H9 (cell line): Measurements from ENCODE around the gene PPP1R12B. TPM values are rescaled to one million over a fixed set of nuclear protein-coding genes. Genes with fewer than 3 reads are reported as not detected.

Source experiments
- DNase-seq: peaks from one replicate; pipeline ENCODE4 v3.0.0-alpha.2; 2017
- H2AFZ ChIP-seq: one replicate; pipeline ENCODE4 v1.6.1; 2013; ENCODE audit warnings: mild to moderate bottlenecking, low read length, control low read depth, moderate library complexity
- H2AK5ac ChIP-seq: 2 replicates; pipeline ENCODE4 v1.6.1; 2013; ENCODE audit warnings: low read length, control low read depth, mixed read lengths; ENCODE audit not compliant: insufficient read length
- H2BK120ac ChIP-seq: one replicate; pipeline ENCODE4 v1.6.1; 2013; ENCODE audit warnings: low read depth, mild to moderate bottlenecking, low read length, control low read depth, inconsistent platforms; ENCODE audit not compliant: poor library complexity, severe bottlenecking
- H2BK12ac ChIP-seq: 2 replicates; pipeline ENCODE4 v1.6.1; 2013; ENCODE audit warnings: low read length, control low read depth, mixed read lengths, low read depth; ENCODE audit not compliant: insufficient read length
- H2BK15ac ChIP-seq: 2 replicates; pipeline ENCODE4 v1.6.1; 2013; ENCODE audit warnings: low read depth, low read length, control low read depth
- H2BK20ac ChIP-seq: one replicate; pipeline ENCODE4 v1.6.1; 2013; ENCODE audit warnings: low read depth, mild to moderate bottlenecking, low read length, control low read depth, inconsistent platforms; ENCODE audit not compliant: poor library complexity, severe bottlenecking
- H2BK5ac ChIP-seq: 2 replicates; pipeline ENCODE4 v1.6.1; 2013; ENCODE audit warnings: low read length, control low read depth, mixed read lengths; ENCODE audit not compliant: insufficient read length
- H3K14ac ChIP-seq: 2 replicates; pipeline ENCODE4 v1.6.1; 2013; ENCODE audit warnings: low read length, control low read depth; ENCODE audit not compliant: insufficient read depth
- H3K18ac ChIP-seq: 2 replicates; pipeline ENCODE4 v1.6.1; 2013; ENCODE audit warnings: low read depth, mild to moderate bottlenecking, mixed read lengths, low read length, control low read depth; ENCODE audit not compliant: insufficient read length
- H3K23ac ChIP-seq: 2 replicates; pipeline ENCODE4 v1.6.1; 2013; ENCODE audit warnings: low read length, control low read depth, mixed read lengths, low read depth; ENCODE audit not compliant: insufficient read length
- H3K23me2 ChIP-seq: 2 replicates; pipeline ENCODE4 v1.6.1; 2013; ENCODE audit warnings: low read depth, mild to moderate bottlenecking, mixed read lengths, low read length, control low read depth; ENCODE audit not compliant: insufficient read length, poor library complexity, severe bottlenecking
- H3K27ac ChIP-seq: 2 replicates; pipeline ENCODE4 v1.5.1; 2013; ENCODE audit warnings: low read length, control low read depth, mixed read lengths, low read depth; ENCODE audit not compliant: insufficient read length
- H3K27me3 ChIP-seq: 2 replicates; pipeline ENCODE4 v1.6.1; 2013; ENCODE audit warnings: low read length, control low read depth, inconsistent platforms; ENCODE audit not compliant: insufficient read depth
- H3K4ac ChIP-seq: 2 replicates; pipeline ENCODE4 v1.6.1; 2013; ENCODE audit warnings: low read depth, mild to moderate bottlenecking, control low read depth, inconsistent platforms, low read length, moderate library complexity
- H3K4me1 ChIP-seq: 2 replicates; pipeline ENCODE4 v1.6.1; 2013; ENCODE audit warnings: low read length, control low read depth, inconsistent platforms; ENCODE audit not compliant: insufficient read depth
- H3K4me2 ChIP-seq: 2 replicates; pipeline ENCODE4 v1.6.1; 2013; ENCODE audit warnings: low read length, control low read depth, mixed read lengths; ENCODE audit not compliant: insufficient read length, insufficient read depth
- H3K56ac ChIP-seq: 2 replicates; pipeline ENCODE4 v1.6.1; 2013; ENCODE audit warnings: low read depth, mild to moderate bottlenecking, mixed read lengths, low read length, control low read depth; ENCODE audit not compliant: insufficient read length
- H3K79me1 ChIP-seq: 2 replicates; pipeline ENCODE4 v1.6.1; 2013; ENCODE audit warnings: low read depth, mild to moderate bottlenecking, moderate library complexity, low read length, control low read depth, inconsistent platforms; ENCODE audit not compliant: insufficient read depth, poor library complexity, severe bottlenecking
- H3K79me2 ChIP-seq: 2 replicates; pipeline ENCODE4 v1.6.1; 2013; ENCODE audit warnings: low read length, control low read depth, inconsistent platforms; ENCODE audit not compliant: insufficient read depth
- H3K9ac ChIP-seq: 2 replicates; pipeline ENCODE4 v1.6.1; 2013; ENCODE audit warnings: low read length, control low read depth, mixed read lengths; ENCODE audit not compliant: insufficient read length; ENCODE audit errors: extremely low read depth
- H3K9me3 ChIP-seq: one replicate; pipeline ENCODE4 v1.6.1; 2013; ENCODE audit warnings: low read depth, low read length, inconsistent platforms; ENCODE audit not compliant: control insufficient read depth
- H3T11ph ChIP-seq: one replicate; pipeline ENCODE4 v1.6.1; 2013; ENCODE audit warnings: mild to moderate bottlenecking, low read length, control low read depth, inconsistent platforms
- H4K20me1 ChIP-seq: one replicate; pipeline ENCODE4 v1.6.1; 2013; ENCODE audit not compliant: control insufficient read depth, insufficient read length, insufficient read depth
- H4K5ac ChIP-seq: 2 replicates; pipeline ENCODE4 v1.6.1; 2013; ENCODE audit warnings: low read depth, mild to moderate bottlenecking, mixed read lengths, low read length, control low read depth; ENCODE audit not compliant: insufficient read length
- H4K8ac ChIP-seq: replicated peaks from 2 replicates; pipeline ENCODE4 v1.6.1; 2013; ENCODE audit warnings: low read length, control low read depth, mixed read lengths, low read depth; ENCODE audit not compliant: insufficient read length
- H4K91ac ChIP-seq: 2 replicates; pipeline ENCODE4 v1.6.1; 2013; ENCODE audit warnings: low read depth, mild to moderate bottlenecking, moderate library complexity, mixed read lengths, low read length, control low read depth; ENCODE audit not compliant: insufficient read length
- H3K27ac Mint-ChIP-seq, 3 experiments: 2 replicates in 2 of 3; 3 replicates in 1 of 3; pipeline ENCODE4 v1.8.0; 2020 to 2021; ENCODE audit warnings: mixed read lengths in 3 of 3, mild to moderate bottlenecking in 1 of 3, moderate library complexity in 1 of 3
- H3K27me3 Mint-ChIP-seq: 2 replicates; pipeline ENCODE4 v1.8.0; 2021; ENCODE audit warnings: low read depth, mild to moderate bottlenecking, moderate library complexity, mixed read lengths
- H3K36me3 Mint-ChIP-seq, 3 experiments: 2 replicates in 2 of 3; 3 replicates in 1 of 3; pipeline ENCODE4 v1.8.0; 2020 to 2021; ENCODE audit warnings: low read depth in 3 of 3, mixed read lengths in 3 of 3; ENCODE audit not compliant: insufficient read depth in 1 of 3
- H3K4me1 Mint-ChIP-seq, 2 experiments: 2 replicates each; pipeline ENCODE4 v1.8.0; 2020; ENCODE audit warnings: mixed read lengths in 2 of 2
- H3K4me3 Mint-ChIP-seq, 2 experiments: 2 replicates in 1 of 2; 3 replicates in 1 of 2; pipeline ENCODE4 v1.8.0; 2020 to 2021; ENCODE audit warnings: mild to moderate bottlenecking in 2 of 2, mixed read lengths in 2 of 2, moderate library complexity in 1 of 2
- H3K9me3 Mint-ChIP-seq, 2 experiments: 2 replicates in 1 of 2; 3 replicates in 1 of 2; pipeline ENCODE4 v1.8.0; 2020; ENCODE audit warnings: mild to moderate bottlenecking in 2 of 2, mixed read lengths in 2 of 2, moderate library complexity in 1 of 2
- CTCF ChIP-seq: fragments of 200-600 bp; sonication (generic); conservative IDR thresholded peaks from 3 replicates; pipeline ENCODE4 v1.8.0; 2021; ENCODE audit warnings: antibody characterized with exemption, mild to moderate bottlenecking
- WGBS: extraction: QIAGEN DNeasy Blood & Tissue Kit; methylation state at CpG from one replicate; pipeline ENCODE4 v1.1.7; 2013; ENCODE audit warnings: missing lambda C conversion rate, low lambda C conversion rate, mixed read lengths; ENCODE audit not compliant: insufficient read length; ENCODE audit errors: extremely low coverage; 5-methylcytosine and 5-hydroxymethylcytosine counted together
- total RNA-seq: library from RNA; stranded (reverse); gene quantifications from 2 replicates; pipeline ENCODE4 v1.2.1, GENCODE V29; 2021

The PPP1R12B gene
- total RNA-seq, 1 experiment from 2014 or later: 12.9 TPM

- WGBS: no CpG with 5 or more reads among the region's 4 CpGs
- H3K23me2 ChIP-seq: no peaks in the 10 kb centered on the region
- H3K9me3 ChIP-seq: no peaks in the 10 kb centered on the region
- no peak overlapping the region for H3K56ac ChIP-seq
- H3K23ac ChIP-seq: no peak overlapping the region
- Mint-ChIP-seq H3K4me1 (peaks cover 42 to 44% of the 10 kb centered on the region in 2 experiments), H3K27me3 (no peaks in the 10 kb centered on the region), H3K27ac (peak overlapping the region; percentile 21 to 78 (median 74); a peak in 5 of 7 replicates), H3K4me3 (no peak overlapping the region), H3K9me3 (no peaks in the 10 kb centered on the region), H3K36me3 (no peaks in the 10 kb centered on the region; a peak in 1 of 7 replicates)
- H4K8ac ChIP-seq: no peak overlapping the region
- H2BK120ac ChIP-seq: no peak overlapping the region
- H2BK20ac ChIP-seq: no peak overlapping the region
- TF ChIP-seq CTCF: no peak
- no peak overlapping the region for H3K18ac ChIP-seq
- H3K79me2 ChIP-seq: no peaks in the 10 kb centered on the region
- H3K4me2 ChIP-seq: no peak overlapping the region
- H3K4me1 ChIP-seq: peaks cover 25% of the 10 kb centered on the region; the same call in 1 of the 2 replicates
- H2AK5ac ChIP-seq: no peak overlapping the region
- H3K27me3 ChIP-seq: no peaks in the 10 kb centered on the region
- H3K4ac ChIP-seq: no peak overlapping the region
- no peaks in the 10 kb centered on the region for H3K79me1 ChIP-seq
- no peak overlapping the region for H4K5ac ChIP-seq
- no peak overlapping the region for H2BK5ac ChIP-seq
- H3K9ac ChIP-seq: no peak overlapping the region
- no peak overlapping the region for H3K27ac ChIP-seq
- H4K91ac ChIP-seq: no peak overlapping the region
- H2AFZ ChIP-seq: no peak overlapping the region
- no peak overlapping the region for H3T11ph ChIP-seq
- no peak overlapping the region for H3K14ac ChIP-seq
- DNase-seq: no peak
- no peak overlapping the region for H2BK12ac ChIP-seq
- no peaks in the 10 kb centered on the region for H4K20me1 ChIP-seq
- no peak overlapping the region for H2BK15ac ChIP-seq
Measured at GRCh38 chr1:202568826-202569225, 220.3 kb downstream of the PPP1R12B start.
